GM18505 (cell line): Measurements from ENCODE around the gene ADIPOR2.
"Not testable (repeated sequence)": the region's sequence is repeated elsewhere in the genome, so short reads cannot be mapped to it uniquely, and the experiment has no call there.

Experiments used
- ATAC-seq: cut with Tn5 transposase; IDR thresholded peaks from one replicate; pipeline ENCODE4 v1.9.1; 2021; ENCODE audit not compliant: unreplicated experiment
- POLR2A ChIP-seq: IDR thresholded peaks from 4 replicates; pipeline ENCODE4 v1.6.1; 2011; ENCODE audit warnings: borderline replicate concordance; ENCODE audit not compliant: insufficient read depth, insufficient read length; ENCODE audit errors: extremely low read depth

Gene ADIPOR2

DNA sequence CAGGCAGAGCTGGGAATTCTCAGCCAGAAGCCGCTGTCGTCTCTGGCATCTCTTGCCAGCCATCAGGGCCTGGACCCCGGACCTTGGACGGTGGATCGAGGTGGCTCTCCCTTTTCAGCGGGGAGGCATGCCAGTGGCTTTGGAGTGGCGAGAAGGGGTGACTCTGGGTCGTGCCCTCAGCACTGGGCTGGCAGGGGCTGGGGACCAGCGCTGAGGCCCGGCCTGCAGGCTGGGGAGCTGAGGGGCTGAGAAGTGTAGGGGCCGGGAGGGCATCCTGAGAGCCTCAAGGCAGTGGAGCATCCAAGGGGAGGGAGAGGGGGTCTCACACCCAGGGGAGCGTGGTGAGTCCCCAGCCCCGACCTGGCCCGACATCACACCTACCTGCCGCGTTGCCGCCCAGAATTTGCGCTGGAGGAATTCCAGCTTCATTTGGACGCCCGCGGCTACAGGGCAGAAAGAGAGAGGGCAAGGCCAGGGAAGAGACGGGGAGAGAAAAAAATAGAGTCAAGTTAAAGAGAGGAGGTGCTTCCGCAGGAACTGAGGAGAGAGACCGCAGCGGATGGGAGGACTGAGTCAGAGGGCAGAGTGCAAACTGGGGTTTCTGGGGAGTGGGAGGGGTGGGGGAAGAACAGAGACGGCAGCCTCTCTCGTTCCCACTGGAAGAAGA is 120.5 kb downstream of the ADIPOR2 start:
- no peak for TF ChIP-seq POLR2A
- no peak for ATAC-seq

- no peak for ATAC-seq
- no peak for TF ChIP-seq POLR2A
Measured at GRCh38 chr12:1811948-1812291, 121.0 kb downstream of the ADIPOR2 start.

DNA sequence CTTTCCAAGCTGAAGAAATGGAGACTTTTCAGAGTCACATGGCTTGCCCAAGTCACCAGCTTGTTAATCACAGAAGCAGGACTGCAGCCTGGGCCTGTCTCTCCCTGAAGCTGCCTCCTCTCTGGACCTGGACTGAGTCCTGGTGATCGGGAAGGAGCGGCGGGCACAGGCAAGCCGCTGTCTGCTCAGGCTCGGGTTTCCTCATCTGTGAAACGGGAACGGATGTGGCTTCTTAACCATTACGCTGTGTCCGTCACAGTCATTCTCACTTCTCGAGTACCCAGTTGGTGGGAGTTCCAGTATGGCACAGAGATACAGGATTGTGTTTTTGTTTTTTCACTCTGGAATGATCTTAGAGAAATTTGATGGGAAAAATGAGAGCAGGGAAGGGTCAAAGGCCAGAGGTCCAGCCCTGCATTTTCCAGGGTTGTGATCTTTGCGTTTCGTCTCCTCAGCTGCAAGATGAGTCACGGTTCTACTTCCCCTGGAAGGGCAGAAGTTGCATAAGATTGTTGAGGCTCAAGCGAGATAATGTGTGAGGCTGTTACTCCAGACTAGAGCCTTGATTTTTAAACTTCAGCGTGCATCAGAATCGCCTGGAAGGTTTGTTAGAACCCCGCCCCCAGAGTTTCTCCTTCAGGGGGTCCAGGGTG is 121.9 kb downstream of the ADIPOR2 start:
- no peak for ATAC-seq

DNA sequence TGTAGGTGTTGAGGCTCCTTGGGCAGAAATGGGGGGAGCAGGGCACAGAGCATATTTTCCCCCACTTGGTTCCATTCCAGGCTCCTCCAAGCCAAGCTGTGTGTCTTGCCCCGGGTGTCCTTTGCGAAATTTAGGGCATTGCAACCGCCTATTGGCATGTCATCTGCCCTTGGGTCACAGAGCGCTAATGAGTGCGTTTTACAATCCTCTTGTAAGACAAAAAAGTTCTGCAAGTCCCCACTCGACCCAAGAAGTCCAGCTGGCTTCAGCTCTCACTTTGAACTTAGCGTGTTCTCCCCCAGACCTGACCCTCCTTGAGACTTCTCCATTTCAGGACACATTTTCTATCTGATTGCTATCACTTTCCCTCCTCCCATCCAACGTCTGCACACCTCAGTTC is 123.4 kb downstream of the ADIPOR2 start:
- no peak for TF ChIP-seq POLR2A

More for the DNA sequence above, 121.9 kb downstream of the ADIPOR2 start:
- no peak for TF ChIP-seq POLR2A

GRCh38 chr12:1815108-1815507 is 124.2 kb downstream of the ADIPOR2 start:
- no peak for TF ChIP-seq POLR2A
- no peak for ATAC-seq

More for the DNA sequence above, 123.4 kb downstream of the ADIPOR2 start:
- no peak for ATAC-seq

- no peak for TF ChIP-seq POLR2A
- no peak for ATAC-seq
Measured at GRCh38 chr12:1815814-1816729, 125.2 kb downstream of the ADIPOR2 start.

- TF ChIP-seq POLR2A: no peak
- no peak for ATAC-seq
Measured at GRCh38 chr12:1816730-1817348, 126.0 kb downstream of the ADIPOR2 start.

DNA sequence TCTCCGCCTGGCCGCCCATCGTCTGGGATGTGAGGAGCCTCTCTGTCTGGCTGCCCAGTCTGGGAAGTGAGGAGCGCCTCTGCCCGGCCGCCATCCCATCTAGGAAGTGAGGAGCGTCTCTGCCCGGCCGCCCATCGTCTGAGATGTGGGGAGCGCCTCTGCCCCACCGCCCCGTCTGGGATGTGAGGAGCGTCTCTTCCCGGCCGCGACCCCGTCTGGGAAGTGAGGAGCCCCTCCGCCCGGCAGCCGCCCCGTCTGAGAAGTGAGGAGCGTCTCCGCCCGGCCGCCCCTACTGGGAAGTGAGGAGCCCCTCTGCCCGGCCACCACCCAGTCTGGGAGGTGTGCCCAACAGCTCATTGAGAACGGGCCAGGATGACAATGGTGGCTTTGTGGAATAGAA is 127.1 kb downstream of the ADIPOR2 start:
- not testable (repeated sequence) for ATAC-seq

DNA sequence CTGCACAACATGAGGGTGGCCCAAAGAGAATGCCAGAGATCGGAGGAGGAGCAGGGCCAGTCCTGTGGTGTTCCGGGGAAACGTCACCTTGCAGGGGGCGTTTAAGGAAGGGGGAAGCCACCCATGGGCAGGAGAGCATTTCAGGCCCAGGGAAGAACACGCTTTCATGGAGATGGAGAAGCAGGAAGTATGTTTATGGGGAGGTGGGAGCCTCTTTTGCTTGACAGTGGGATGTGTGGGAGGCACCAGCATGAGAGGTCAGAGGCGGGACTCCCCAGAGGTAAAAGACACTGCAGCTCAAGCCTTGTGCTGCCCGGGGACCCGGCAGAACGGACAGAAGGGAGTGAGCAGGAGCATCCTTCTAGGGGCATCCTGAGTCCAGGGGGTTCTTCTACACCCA is 128.2 kb downstream of the ADIPOR2 start:
- no peak for ATAC-seq
- no peak for TF ChIP-seq POLR2A

DNA sequence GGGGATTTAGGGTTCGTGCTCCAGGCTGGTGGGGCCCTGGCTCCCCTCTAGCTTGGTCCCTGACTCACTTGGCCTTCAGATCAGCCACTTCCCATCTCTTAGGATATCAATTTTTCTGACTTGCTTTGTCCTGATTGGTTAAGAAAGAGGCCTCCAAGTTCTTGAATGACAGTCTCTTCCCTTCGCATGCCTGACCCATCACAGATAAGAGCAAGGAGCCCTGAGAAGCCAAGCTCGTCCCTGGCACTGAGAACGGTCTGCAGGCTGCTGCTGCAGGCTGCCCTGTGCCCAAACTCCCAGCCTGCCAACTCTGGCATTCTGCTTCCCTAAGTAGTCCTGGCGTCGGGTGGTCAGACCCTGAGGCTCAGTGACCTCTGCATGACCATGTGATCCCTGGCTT is 128.7 kb downstream of the ADIPOR2 start:
- no peak for TF ChIP-seq POLR2A
- no peak for ATAC-seq

DNA sequence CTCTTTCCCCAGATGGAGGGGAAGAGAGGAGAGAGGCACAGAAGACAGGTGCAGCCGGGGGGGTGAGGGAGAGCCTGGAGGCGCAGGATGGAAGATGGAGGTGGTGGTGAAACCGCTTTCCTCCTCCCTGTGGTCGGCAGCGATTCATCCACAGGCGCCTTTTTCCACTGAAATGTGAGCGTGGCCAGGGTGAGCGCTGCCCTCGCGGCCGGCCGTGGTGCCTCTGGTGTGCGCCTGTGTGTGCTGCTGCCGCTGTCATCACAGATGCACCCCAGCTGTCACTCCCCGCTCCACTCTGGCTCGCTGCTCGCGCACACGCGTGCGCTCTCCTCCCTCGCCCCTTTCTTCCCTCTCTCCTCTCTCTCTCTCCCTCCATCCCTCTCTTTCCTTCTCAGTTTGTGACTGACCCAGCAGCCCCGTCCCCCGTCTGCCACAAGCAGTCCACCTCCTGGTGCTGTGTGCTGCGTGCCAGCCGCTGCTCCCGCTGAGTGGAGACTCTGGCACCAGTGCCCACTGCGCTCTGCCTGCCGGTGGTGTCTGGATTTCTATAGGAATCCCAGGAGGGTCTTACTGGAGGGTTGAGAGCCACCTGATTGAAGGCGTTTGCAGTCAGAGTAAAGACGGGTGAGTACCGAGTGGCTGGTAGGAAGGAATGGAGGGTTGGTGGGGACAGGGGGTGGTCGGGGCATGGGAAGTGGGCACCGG is 129.5 kb downstream of the ADIPOR2 start, which contains the start of gene LRTM2:
LRTM2 (plus strand) TSS at position 375 of the 705 bp plus-strand sequence. CDS start 7,584 bp downstream, outside the sequence.
- TF ChIP-seq POLR2A: no peak
- no peak for ATAC-seq

DNA sequence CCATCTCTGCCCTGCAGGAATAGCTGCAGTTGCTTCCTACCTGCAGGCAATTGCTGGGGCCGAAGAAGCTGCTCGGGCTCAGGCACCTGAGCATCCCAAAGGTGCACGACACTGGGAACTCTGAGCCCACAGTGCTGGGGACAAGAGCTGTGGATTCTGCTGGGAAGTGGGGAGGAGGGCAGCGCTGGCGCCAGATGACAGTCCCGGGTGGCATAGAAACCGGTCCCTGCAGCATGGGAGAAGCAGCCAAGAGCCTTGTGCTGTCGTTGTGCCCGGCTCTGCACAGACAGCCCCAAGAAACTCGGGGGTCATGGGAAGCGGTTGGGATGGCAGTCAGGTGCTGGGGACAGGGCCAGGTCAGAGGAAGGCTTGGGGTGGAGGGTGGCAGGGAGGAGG is 130.0 kb downstream of the ADIPOR2 start:
- ATAC-seq: no peak
- TF ChIP-seq POLR2A: no peak

DNA sequence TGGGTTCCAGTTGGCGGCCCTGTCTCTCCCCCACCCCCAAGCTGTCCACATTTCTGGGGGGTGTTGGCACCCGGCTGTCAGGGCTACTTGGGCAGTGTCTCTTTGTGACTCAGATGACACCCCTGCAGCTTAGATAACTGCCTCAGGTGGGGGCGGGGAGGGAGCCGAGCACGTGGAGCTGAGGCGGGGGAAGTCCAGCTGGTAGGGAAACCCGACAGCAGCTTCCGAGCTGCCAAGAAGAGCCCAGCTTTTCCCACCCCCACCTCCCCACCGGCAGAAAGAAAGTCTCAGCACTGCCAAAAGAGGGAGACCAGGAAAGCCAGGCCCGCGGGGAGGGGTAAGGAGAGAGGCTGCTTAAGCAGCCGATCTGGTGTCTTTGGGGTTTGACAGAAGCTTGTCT is 130.9 kb downstream of the ADIPOR2 start:
- no peak for TF ChIP-seq POLR2A
- ATAC-seq: no peak
